Mesangial cell (primary cell): ENCODE data around the gene SZT2. TPM values are rescaled to one million over a fixed set of nuclear protein-coding genes. Genes with fewer than 3 reads are reported as not detected.

Experiments
- total RNA-seq: library from RNA; depleted of rRNA; stranded (reverse); fragments of >200 nt; gene quantifications from 2 replicates; pipeline ENCODE4 v1.2.3, GENCODE V29; 2015

SZT2 gene
- 21.8 and 22.0 TPM in 2 replicates for total RNA-seq

GRCh38 chr1:43389326-43390313 is at the start of gene SZT2, which contains the start of gene MED8:
Gene SZT2, plus strand, starts transcription at chr1:43389899. Its CDS starts 70 bp downstream, at chr1:43389969.
Gene MED8, minus strand, starts transcription at chr1:43389800. Its CDS starts 36 bp downstream, at chr1:43389764.

GRCh38 chr1:43358746-43359693 is 30.7 kb upstream of the SZT2 start, which contains the start of gene CDC20:
Gene CDC20, plus strand, starts transcription at chr1:43358981. Its CDS starts 235 bp downstream, at chr1:43359216.

GRCh38 chr1:43367904-43368645 is 21.6 kb upstream of the SZT2 start, which contains the start of gene ELOVL1:
Gene ELOVL1, minus strand, starts transcription at chr1:43368011. Its CDS starts 2,402 bp downstream, at chr1:43365609.

GRCh38 chr1:43453442-43454269 is 64.0 kb downstream of the SZT2 start, which contains the start of gene HYI:
Gene HYI, minus strand, starts transcription at chr1:43453931. Its CDS starts 138 bp downstream, at chr1:43453793.

Other genes starting within 250 kb of the SZT2 start
- 22.7 and 100 TPM in 2 replicates for gene EBNA1BP2, start 217.6 kb upstream of the SZT2 start, total RNA-seq
- 0.25 TPM in 1 of 2 replicates, not detected in the other for gene CFAP57, start 217.6 kb upstream of the SZT2 start, total RNA-seq
- gene TMEM125, start 119.9 kb upstream of the SZT2 start, total RNA-seq, result 0.33 and 2.8 TPM in 2 replicates
- not detected in 2 replicates for gene C1orf210, start 104.3 kb upstream of the SZT2 start, total RNA-seq
- gene TIE1, start 88.9 kb upstream of the SZT2 start, total RNA-seq, result 0.98 and 1.0 TPM in 2 replicates
- gene MPL, start 52.1 kb upstream of the SZT2 start, total RNA-seq, result 0.13 TPM in 1 of 2 replicates, not detected in the other
- 12.9 and 358 TPM in 2 replicates for gene CDC20, start 30.9 kb upstream of the SZT2 start, total RNA-seq
- gene ELOVL1, start 21.9 kb upstream of the SZT2 start, total RNA-seq, result 110 and 146 TPM in 2 replicates
- 26.9 and 37.8 TPM in 2 replicates for gene MED8, start 99 bp upstream of the SZT2 start, total RNA-seq
- 68.8 and 108 TPM in 2 replicates for gene HYI, start 64.0 kb downstream of the SZT2 start, total RNA-seq
- 138 and 217 TPM in 2 replicates for gene PTPRF, start 141.0 kb downstream of the SZT2 start, total RNA-seq